Prostate gland (tissue), 2 donors: ENCODE data around the gene INO80E.

Source experiments
- POLR2A ChIP-seq: fragments of 450-650 bp; IDR thresholded peaks from one replicate; pipeline ENCODE4 v1.6.1; 2016; ENCODE audit warnings: antibody characterized with exemption, mild to moderate bottlenecking
- POLR2AphosphoS5 ChIP-seq: sonication (generic); formaldehyde crosslinking; IDR thresholded peaks from one replicate; pipeline ENCODE4 v1.6.1; 2017; ENCODE audit warnings: antibody characterized with exemption
- TF ChIP-seq, protein P1 (sequence below), 4 experiments: fragments of 200-600 bp in 2 of 4; fragments of 450-650 bp in 2 of 4; sonication (generic) in 2 of 4; IDR thresholded peaks; 1 replicate in 3 of 4; 2 replicates in 1 of 4; pipeline ENCODE4 v1.5.1; 2016 to 2019; ENCODE audit warnings: antibody characterized with exemption in 4 of 4, mild to moderate bottlenecking in 2 of 4, moderate library complexity in 2 of 4

DNA sequence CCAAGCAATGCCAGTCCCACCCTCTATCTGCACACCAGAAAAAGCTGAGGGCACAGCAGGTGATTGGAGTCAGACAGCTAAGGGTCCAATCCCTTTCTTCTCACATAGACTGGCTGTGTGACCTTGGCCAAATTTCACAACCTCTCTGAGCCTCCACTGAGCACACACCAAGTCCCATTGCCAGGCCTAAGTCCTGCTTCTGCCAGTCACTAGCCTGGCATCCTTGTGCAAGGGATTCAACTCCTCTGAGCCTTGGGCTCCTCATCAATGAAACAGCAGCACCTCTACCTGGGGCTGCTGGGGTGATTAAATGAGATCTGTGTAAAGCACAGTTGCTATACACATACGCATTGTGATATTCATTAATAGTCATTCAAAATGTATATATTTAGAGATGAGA, 50.5 kb downstream of the INO80E start:
- TF ChIP-seq, protein P1, sequence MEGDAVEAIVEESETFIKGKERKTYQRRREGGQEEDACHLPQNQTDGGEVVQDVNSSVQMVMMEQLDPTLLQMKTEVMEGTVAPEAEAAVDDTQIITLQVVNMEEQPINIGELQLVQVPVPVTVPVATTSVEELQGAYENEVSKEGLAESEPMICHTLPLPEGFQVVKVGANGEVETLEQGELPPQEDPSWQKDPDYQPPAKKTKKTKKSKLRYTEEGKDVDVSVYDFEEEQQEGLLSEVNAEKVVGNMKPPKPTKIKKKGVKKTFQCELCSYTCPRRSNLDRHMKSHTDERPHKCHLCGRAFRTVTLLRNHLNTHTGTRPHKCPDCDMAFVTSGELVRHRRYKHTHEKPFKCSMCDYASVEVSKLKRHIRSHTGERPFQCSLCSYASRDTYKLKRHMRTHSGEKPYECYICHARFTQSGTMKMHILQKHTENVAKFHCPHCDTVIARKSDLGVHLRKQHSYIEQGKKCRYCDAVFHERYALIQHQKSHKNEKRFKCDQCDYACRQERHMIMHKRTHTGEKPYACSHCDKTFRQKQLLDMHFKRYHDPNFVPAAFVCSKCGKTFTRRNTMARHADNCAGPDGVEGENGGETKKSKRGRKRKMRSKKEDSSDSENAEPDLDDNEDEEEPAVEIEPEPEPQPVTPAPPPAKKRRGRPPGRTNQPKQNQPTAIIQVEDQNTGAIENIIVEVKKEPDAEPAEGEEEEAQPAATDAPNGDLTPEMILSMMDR (IDR thresholded peaks at IDR 0.05): no peak
- TF ChIP-seq POLR2A: no peak
- no peak for TF ChIP-seq POLR2AphosphoS5
